Stimulated activated naive CD8-positive, alpha-beta T cell treated with anti-CD3 and anti-CD28 coated beads, Interleukin-15, amount 100 ng/mL, for 72 hours (primary cell): ENCODE measurements around the gene SH3BP4.

Source experiments
- ATAC-seq: fragments of 150-1000 bp; cut with Tn5 transposase; 2 replicates; pipeline ENCODE4 v1.10.0; 2021; ENCODE audit warnings: mild to moderate bottlenecking, moderate library complexity
- DNase-seq, 2 donors: peaks; one replicate each; pipeline ENCODE4 v3.0.0; 2021 to 2022
- H3K27ac Mint-ChIP-seq, 2 donors: one replicate each; pipeline ENCODE4 v1.8.0; 2022; ENCODE audit warnings: mild to moderate bottlenecking in 2 of 2, mixed read lengths in 2 of 2, moderate library complexity in 2 of 2
- H3K27me3 Mint-ChIP-seq: one replicate; pipeline ENCODE4 v1.8.0; 2022; ENCODE audit warnings: mixed read lengths
- H3K4me1 Mint-ChIP-seq: one replicate; pipeline ENCODE4 v1.8.0; 2022; ENCODE audit warnings: mild to moderate bottlenecking, mixed read lengths
- H3K4me3 Mint-ChIP-seq, 2 donors: one replicate each; pipeline ENCODE4 v1.8.0; 2022; ENCODE audit warnings: mild to moderate bottlenecking in 2 of 2, mixed read lengths in 2 of 2, moderate library complexity in 1 of 2
- H3K9me3 Mint-ChIP-seq, 2 donors: one replicate each; pipeline ENCODE4 v1.8.0; 2022; ENCODE audit warnings: mixed read lengths in 2 of 2

SH3BP4 gene

GRCh38 chr2:234993541-234993981 is 41.7 kb downstream of the SH3BP4 start:
- Mint-ChIP-seq H3K4me1 (no peaks in the 10 kb centered on the region), H3K9me3 (peaks cover 0 to 10% of the 10 kb centered on the region in 2 donors), H3K27me3 (peaks cover 25% of the 10 kb centered on the region), H3K27ac (peak overlapping the region in 1 of 2 donors; percentile 19), H3K4me3 (no peak overlapping the region)
- ATAC-seq (no peak), DNase-seq (no peak)

- Mint-ChIP-seq H3K9me3 (no peaks in the 10 kb centered on the region), H3K4me3 (no peak overlapping the region), H3K4me1 (no peaks in the 10 kb centered on the region), H3K27ac (no peak overlapping the region), H3K27me3 (peaks cover 18% of the 10 kb centered on the region)
- ATAC-seq (no peak), DNase-seq (no peak)
These were observed 42.9 kb downstream of the SH3BP4 start for GRCh38 chr2:234994438-234995321.

GRCh38 chr2:234995332-234996068 is 43.7 kb downstream of the SH3BP4 start:
- DNase-seq, result no peak
- no peak for ATAC-seq
- H3K27me3 Mint-ChIP-seq, result peaks cover 18% of the 10 kb centered on the region
- H3K4me1 Mint-ChIP-seq, result no peaks in the 10 kb centered on the region
- H3K4me3 Mint-ChIP-seq, result no peak overlapping the region
- no peaks in the 10 kb centered on the region for H3K9me3 Mint-ChIP-seq
- no peak overlapping the region for H3K27ac Mint-ChIP-seq

- Mint-ChIP-seq H3K4me1 (no peaks in the 10 kb centered on the region), H3K27ac (no peak overlapping the region), H3K9me3 (no peaks in the 10 kb centered on the region), H3K4me3 (no peak overlapping the region), H3K27me3 (peaks cover 18% of the 10 kb centered on the region)
- DNase-seq, result no peak
- ATAC-seq, result no peak
These were observed 44.5 kb downstream of the SH3BP4 start for GRCh38 chr2:234996069-234996940.

- DNase-seq (no peak), ATAC-seq (no peak)
- no peaks in the 10 kb centered on the region for H3K9me3 Mint-ChIP-seq
- H3K27me3 Mint-ChIP-seq, result peaks cover 18% of the 10 kb centered on the region
- H3K27ac Mint-ChIP-seq, result no peak overlapping the region
- no peaks in the 10 kb centered on the region for H3K4me1 Mint-ChIP-seq
- H3K4me3 Mint-ChIP-seq, result no peak overlapping the region
These were observed 45.1 kb downstream of the SH3BP4 start for GRCh38 chr2:234996941-234997270.

- H3K4me1 Mint-ChIP-seq, result no peaks in the 10 kb centered on the region
- no peak overlapping the region for H3K27ac Mint-ChIP-seq
- no peak for DNase-seq
- H3K4me3 Mint-ChIP-seq, result no peak overlapping the region
- no peaks in the 10 kb centered on the region for H3K9me3 Mint-ChIP-seq
- ATAC-seq, result no peak
- peaks cover 18% of the 10 kb centered on the region for H3K27me3 Mint-ChIP-seq
These were observed 45.6 kb downstream of the SH3BP4 start for GRCh38 chr2:234997389-234997788.

- H3K27me3 Mint-ChIP-seq, result peaks cover 11% of the 10 kb centered on the region
- no peak for DNase-seq
- no peaks in the 10 kb centered on the region for H3K4me1 Mint-ChIP-seq
- H3K4me3 Mint-ChIP-seq, result no peak overlapping the region
- H3K27ac Mint-ChIP-seq, result no peak overlapping the region
- no peaks in the 10 kb centered on the region for H3K9me3 Mint-ChIP-seq
- ATAC-seq, result no peak
These were observed 46.8 kb downstream of the SH3BP4 start for GRCh38 chr2:234998404-234999211.

GRCh38 chr2:234999740-235000425 is 48.1 kb downstream of the SH3BP4 start:
- H3K27ac Mint-ChIP-seq, result no peak overlapping the region
- H3K4me1 Mint-ChIP-seq, result no peaks in the 10 kb centered on the region
- H3K9me3 Mint-ChIP-seq, result no peaks in the 10 kb centered on the region
- no peaks in the 10 kb centered on the region for H3K27me3 Mint-ChIP-seq
- H3K4me3 Mint-ChIP-seq, result no peak overlapping the region
- no peak for ATAC-seq
- DNase-seq, result no peak

GRCh38 chr2:235000426-235001236 is 48.8 kb downstream of the SH3BP4 start:
- no peak for DNase-seq
- H3K4me1 Mint-ChIP-seq, result no peaks in the 10 kb centered on the region
- no peaks in the 10 kb centered on the region for H3K27me3 Mint-ChIP-seq
- H3K4me3 Mint-ChIP-seq, result no peak overlapping the region
- no peak for ATAC-seq
- no peaks in the 10 kb centered on the region for H3K9me3 Mint-ChIP-seq
- no peak overlapping the region for H3K27ac Mint-ChIP-seq

GRCh38 chr2:235001237-235002133 is 49.7 kb downstream of the SH3BP4 start:
- Mint-ChIP-seq H3K4me1 (no peaks in the 10 kb centered on the region), H3K27me3 (no peaks in the 10 kb centered on the region), H3K9me3 (no peaks in the 10 kb centered on the region), H3K4me3 (no peak overlapping the region), H3K27ac (no peak overlapping the region)
- no peak for ATAC-seq
- no peak for DNase-seq

GRCh38 chr2:235002198-235003095 is 50.6 kb downstream of the SH3BP4 start:
- DNase-seq (no peak), ATAC-seq (no peak)
- Mint-ChIP-seq H3K27me3 (no peaks in the 10 kb centered on the region), H3K9me3 (no peaks in the 10 kb centered on the region), H3K4me1 (no peaks in the 10 kb centered on the region), H3K27ac (no peak overlapping the region), H3K4me3 (no peak overlapping the region)

- Mint-ChIP-seq H3K27ac (no peak overlapping the region), H3K4me3 (no peak overlapping the region), H3K9me3 (no peaks in the 10 kb centered on the region), H3K27me3 (no peaks in the 10 kb centered on the region), H3K4me1 (no peaks in the 10 kb centered on the region)
- ATAC-seq (no peak), DNase-seq (no peak)
These were observed 51.4 kb downstream of the SH3BP4 start for GRCh38 chr2:235003096-235003775.
